HEK293 (cell line): ENCODE results near the gene PRDX2.

ENCODE experiments used
- CTCF ChIA-PET: fragments of 350-600 bp; formaldehyde crosslinking; extraction: SDS; loops from one replicate; lab custom pipeline; 2021; ENCODE audit warnings: antibody characterized with exemption; lab: Yijun Ruan, JAX
- POLR2A ChIA-PET: fragments of 300-600 bp; formaldehyde crosslinking; extraction: SDS; loops from one replicate; lab custom pipeline; 2020; ENCODE audit warnings: antibody characterized with exemption, inconsistent platforms; lab: Yijun Ruan, JAX
- H3K27ac ChIP-seq: fragments of 200-500 bp; sonication (Bioruptor generic); 2 replicates; pipeline ENCODE4 v1.5.1; 2014; ENCODE audit warnings: low read depth, low read length, control low read depth, inconsistent platforms; ENCODE audit errors: extremely low read depth
- H3K36me3 ChIP-seq, 2 experiments: fragments of 200-500 bp in 1 of 2; sonication (Bioruptor generic) in 1 of 2; 1 replicate in 1 of 2; 2 replicates in 1 of 2; pipeline ENCODE4 v1.5.1; 2014 to 2017; ENCODE audit warnings: inconsistent platforms in 2 of 2, low read length in 2 of 2; ENCODE audit not compliant: control insufficient read depth in 2 of 2, insufficient read depth in 1 of 2
- H3K4me1 ChIP-seq: fragments of 200-500 bp; sonication (Bioruptor generic); 2 replicates; pipeline ENCODE4 v1.5.1; 2014; ENCODE audit warnings: mild to moderate bottlenecking, low read length, inconsistent platforms; ENCODE audit not compliant: control insufficient read depth, insufficient read depth
- H3K4me3 ChIP-seq: 2 replicates; pipeline ENCODE4 v1.5.1; 2011; ENCODE audit warnings: low read depth, mild to moderate bottlenecking, control low read depth, low read length, moderate library complexity
- H3K9me3 ChIP-seq: fragments of 200-500 bp; sonication (Bioruptor generic); 2 replicates; pipeline ENCODE4 v1.5.1; 2014; ENCODE audit warnings: low read depth, low read length, inconsistent platforms; ENCODE audit not compliant: control insufficient read depth, insufficient read depth
- HOXC10 ChIP-seq: sonication (generic); formaldehyde crosslinking; IDR thresholded peaks from 2 replicates; pipeline ENCODE4 v1.8.1; 2023; ENCODE audit warnings: mild to moderate bottlenecking, missing genetic modification reagents
- PATZ1 ChIP-seq: fragments of 450-650 bp; formaldehyde crosslinking; IDR thresholded peaks from 2 replicates; pipeline ENCODE4 v1.5.1; 2016; ENCODE audit warnings: missing biosample characterization, missing genetic modification characterization
- PRDM10 ChIP-seq: fragments of 450-650 bp; formaldehyde crosslinking; IDR thresholded peaks from 2 replicates; pipeline ENCODE4 v1.5.1; 2016; ENCODE audit warnings: missing biosample characterization, missing genetic modification characterization
- SP3 ChIP-seq: fragments of 450-650 bp; formaldehyde crosslinking; IDR thresholded peaks from 2 replicates; pipeline ENCODE4 v1.5.1; 2016; ENCODE audit warnings: missing biosample characterization, missing genetic modification characterization
- SP7 ChIP-seq: fragments of 450-650 bp; formaldehyde crosslinking; IDR thresholded peaks from 2 replicates; pipeline ENCODE4 v1.5.1; 2016; ENCODE audit warnings: missing biosample characterization, missing genetic modification characterization
- ZBTB21 ChIP-seq: fragments of 450-650 bp; formaldehyde crosslinking; IDR thresholded peaks from 2 replicates; pipeline ENCODE4 v1.5.1; 2017; ENCODE audit warnings: missing biosample characterization, missing genetic modification characterization
- ZEB2 ChIP-seq: fragments of 450-650 bp; formaldehyde crosslinking; IDR thresholded peaks from 2 replicates; pipeline ENCODE4 v1.5.1; 2016; ENCODE audit warnings: missing biosample characterization, missing genetic modification characterization
- ZIC2 ChIP-seq: fragments of 450-650 bp; formaldehyde crosslinking; IDR thresholded peaks from 2 replicates; pipeline ENCODE4 v1.5.1; 2016; ENCODE audit warnings: missing biosample characterization, missing genetic modification characterization
- ZNF157 ChIP-seq: fragments of 450-650 bp; formaldehyde crosslinking; IDR thresholded peaks from 2 replicates; pipeline ENCODE4 v1.5.1; 2016; ENCODE audit warnings: missing biosample characterization, missing genetic modification characterization
- ZNF175 ChIP-seq: fragments of 450-650 bp; formaldehyde crosslinking; IDR thresholded peaks from 2 replicates; pipeline ENCODE4 v1.5.1; 2016; ENCODE audit warnings: missing biosample characterization, missing genetic modification characterization
- ZNF292 ChIP-seq: fragments of 450-650 bp; formaldehyde crosslinking; IDR thresholded peaks from 2 replicates; pipeline ENCODE4 v1.5.1; 2016; ENCODE audit warnings: low read depth, missing biosample characterization, missing genetic modification characterization, borderline replicate concordance
- ZNF335 ChIP-seq: fragments of 450-650 bp; formaldehyde crosslinking; conservative IDR thresholded peaks from 2 replicates; pipeline ENCODE4 v1.5.1; 2016; ENCODE audit warnings: missing biosample characterization, missing genetic modification characterization
- ZNF354C ChIP-seq: fragments of 450-650 bp; formaldehyde crosslinking; IDR thresholded peaks from 2 replicates; pipeline ENCODE4 v1.5.1; 2016; ENCODE audit warnings: missing biosample characterization, missing genetic modification characterization, low read depth, borderline replicate concordance
- ZNF391 ChIP-seq: fragments of 450-650 bp; formaldehyde crosslinking; IDR thresholded peaks from 2 replicates; pipeline ENCODE4 v1.5.1; 2016; ENCODE audit warnings: low read depth, missing biosample characterization, missing genetic modification characterization, borderline replicate concordance
- ZNF426 ChIP-seq: fragments of 450-650 bp; formaldehyde crosslinking; IDR thresholded peaks from 2 replicates; pipeline ENCODE4 v1.5.1; 2017; ENCODE audit warnings: missing biosample characterization, missing genetic modification characterization, mild to moderate bottlenecking, inconsistent platforms, moderate library complexity
- ZNF600 ChIP-seq: fragments of 450-650 bp; formaldehyde crosslinking; IDR thresholded peaks from 2 replicates; pipeline ENCODE4 v1.5.1; 2016; ENCODE audit warnings: missing biosample characterization, missing genetic modification characterization
- ZNF629 ChIP-seq: fragments of 450-650 bp; formaldehyde crosslinking; IDR thresholded peaks from 2 replicates; pipeline ENCODE4 v1.5.1; 2017; ENCODE audit warnings: missing biosample characterization, missing genetic modification characterization
- ZNF707 ChIP-seq: fragments of 450-650 bp; formaldehyde crosslinking; IDR thresholded peaks from 2 replicates; pipeline ENCODE4 v1.5.1; 2016; ENCODE audit warnings: missing biosample characterization, missing genetic modification characterization
- ZNF792 ChIP-seq: fragments of 450-650 bp; formaldehyde crosslinking; IDR thresholded peaks from 2 replicates; pipeline ENCODE4 v1.5.1; 2016; ENCODE audit warnings: missing biosample characterization, missing genetic modification characterization
- TF ChIP-seq, protein P1 (sequence below): sonication (generic); formaldehyde crosslinking; IDR thresholded peaks from 2 replicates; pipeline ENCODE4 v1.8.1; 2022; ENCODE audit warnings: mild to moderate bottlenecking, moderate library complexity, missing genetic modification reagents
- TF ChIP-seq, protein P2 (sequence below): fragments of 450-650 bp; formaldehyde crosslinking; IDR thresholded peaks from 2 replicates; pipeline ENCODE4 v1.5.1; 2017; ENCODE audit warnings: missing biosample characterization, missing genetic modification characterization
- TF ChIP-seq, protein P3 (sequence below): fragments of 450-650 bp; formaldehyde crosslinking; IDR thresholded peaks from 2 replicates; pipeline ENCODE4 v1.5.1; 2016; ENCODE audit warnings: missing biosample characterization, missing genetic modification characterization, low read depth

Gene PRDX2

GRCh38 chr19:12840091-12841079, 38.8 kb upstream of the PRDX2 start (continued):
- TF ChIP-seq, protein P1, sequence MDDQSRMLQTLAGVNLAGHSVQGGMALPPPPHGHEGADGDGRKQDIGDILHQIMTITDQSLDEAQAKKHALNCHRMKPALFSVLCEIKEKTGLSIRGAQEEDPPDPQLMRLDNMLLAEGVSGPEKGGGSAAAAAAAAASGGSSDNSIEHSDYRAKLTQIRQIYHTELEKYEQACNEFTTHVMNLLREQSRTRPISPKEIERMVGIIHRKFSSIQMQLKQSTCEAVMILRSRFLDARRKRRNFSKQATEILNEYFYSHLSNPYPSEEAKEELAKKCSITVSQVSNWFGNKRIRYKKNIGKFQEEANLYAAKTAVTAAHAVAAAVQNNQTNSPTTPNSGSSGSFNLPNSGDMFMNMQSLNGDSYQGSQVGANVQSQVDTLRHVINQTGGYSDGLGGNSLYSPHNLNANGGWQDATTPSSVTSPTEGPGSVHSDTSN (CRISPR knock-in tag), result no peak
- TF ChIP-seq ZNF792 (tag by site-specific recombination) (no peak), ZNF175 (tag by site-specific recombination) (no peak), ZNF391 (tag by site-specific recombination) (no peak), HOXC10 (CRISPR knock-in tag) (no peak)

- Histone ChIP-seq H3K4me3 (peak overlapping the region; percentile 49), H3K36me3 (no peaks in the 10 kb centered on the region), H3K4me1 (no peaks in the 10 kb centered on the region), H3K9me3 (no peaks in the 10 kb centered on the region), H3K27ac (no peak overlapping the region)
- TF ChIP-seq ZNF157 (tag by site-specific recombination) (no peak), ZNF292 (tag by site-specific recombination) (no peak), ZNF629 (tag by site-specific recombination) (peak; percentile 82), ZNF707 (tag by site-specific recombination) (no peak), ZBTB21 (tag by site-specific recombination) (peak; percentile 67; the same call in 1 of the 2 replicates), ZIC2 (tag by site-specific recombination) (0 out of 2 replicates have a peak, but pooled peaks have one; percentile 4), PATZ1 (tag by site-specific recombination) (peak; percentile 86), ZEB2 (0 out of 2 replicates have a peak, but pooled peaks have one; percentile 13), ZNF426 (no peak), SP7 (tag by site-specific recombination) (0 out of 2 replicates have a peak, but pooled peaks have one; percentile 4), ZNF600 (tag by site-specific recombination) (0 out of 2 replicates have a peak, but pooled peaks have one; percentile 32), ZNF335 (peak; percentile 61), PRDM10 (tag by site-specific recombination) (peak; percentile 37), ZNF354C (tag by site-specific recombination) (no peak), SP3 (tag by site-specific recombination) (no peak)
- TF ChIP-seq, protein P2, sequence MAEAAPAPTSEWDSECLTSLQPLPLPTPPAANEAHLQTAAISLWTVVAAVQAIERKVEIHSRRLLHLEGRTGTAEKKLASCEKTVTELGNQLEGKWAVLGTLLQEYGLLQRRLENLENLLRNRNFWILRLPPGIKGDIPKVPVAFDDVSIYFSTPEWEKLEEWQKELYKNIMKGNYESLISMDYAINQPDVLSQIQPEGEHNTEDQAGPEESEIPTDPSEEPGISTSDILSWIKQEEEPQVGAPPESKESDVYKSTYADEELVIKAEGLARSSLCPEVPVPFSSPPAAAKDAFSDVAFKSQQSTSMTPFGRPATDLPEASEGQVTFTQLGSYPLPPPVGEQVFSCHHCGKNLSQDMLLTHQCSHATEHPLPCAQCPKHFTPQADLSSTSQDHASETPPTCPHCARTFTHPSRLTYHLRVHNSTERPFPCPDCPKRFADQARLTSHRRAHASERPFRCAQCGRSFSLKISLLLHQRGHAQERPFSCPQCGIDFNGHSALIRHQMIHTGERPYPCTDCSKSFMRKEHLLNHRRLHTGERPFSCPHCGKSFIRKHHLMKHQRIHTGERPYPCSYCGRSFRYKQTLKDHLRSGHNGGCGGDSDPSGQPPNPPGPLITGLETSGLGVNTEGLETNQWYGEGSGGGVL (tag by site-specific recombination), result peak; percentile 94
- TF ChIP-seq, protein P3, sequence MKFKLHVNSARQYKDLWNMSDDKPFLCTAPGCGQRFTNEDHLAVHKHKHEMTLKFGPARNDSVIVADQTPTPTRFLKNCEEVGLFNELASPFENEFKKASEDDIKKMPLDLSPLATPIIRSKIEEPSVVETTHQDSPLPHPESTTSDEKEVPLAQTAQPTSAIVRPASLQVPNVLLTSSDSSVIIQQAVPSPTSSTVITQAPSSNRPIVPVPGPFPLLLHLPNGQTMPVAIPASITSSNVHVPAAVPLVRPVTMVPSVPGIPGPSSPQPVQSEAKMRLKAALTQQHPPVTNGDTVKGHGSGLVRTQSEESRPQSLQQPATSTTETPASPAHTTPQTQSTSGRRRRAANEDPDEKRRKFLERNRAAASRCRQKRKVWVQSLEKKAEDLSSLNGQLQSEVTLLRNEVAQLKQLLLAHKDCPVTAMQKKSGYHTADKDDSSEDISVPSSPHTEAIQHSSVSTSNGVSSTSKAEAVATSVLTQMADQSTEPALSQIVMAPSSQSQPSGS (tag by site-specific recombination), result peak; percentile 75; the same call in 1 of the 2 replicates
- CTCF ChIA-PET, result interaction anchor here (0.7 to 1.0 kb wide), 3 partner anchors 8 to 60 kb away, joined by 4 to 13 read pairs (median 5); no protein-coding TSS in a partner anchor
- POLR2A ChIA-PET, result no interaction called here
Observed at GRCh38 chr19:12838886-12839756, 37.5 kb upstream of the PRDX2 start.
